Neural crest cell (in vitro differentiated cells): Measurements from ENCODE around the gene FRMD4B. TPM values are rescaled to one million over a fixed set of nuclear protein-coding genes. Genes with fewer than 3 reads are reported as not detected.

ENCODE experiments used
- DNase-seq: peaks from one replicate; pipeline ENCODE4 v3.0.0; 2021; ENCODE audit warnings: low read depth, mixed read lengths, low spot score
- H3K27ac Mint-ChIP-seq: one replicate; pipeline ENCODE4 v1.8.0; 2021; ENCODE audit warnings: mild to moderate bottlenecking, mixed read lengths; ENCODE audit not compliant: unreplicated experiment
- H3K27me3 Mint-ChIP-seq: 2 replicates; pipeline ENCODE4 v1.8.0; 2021; ENCODE audit warnings: low read depth, mild to moderate bottlenecking, mixed read lengths
- H3K36me3 Mint-ChIP-seq: 2 replicates; pipeline ENCODE4 v1.8.0; 2021; ENCODE audit warnings: low read depth, mild to moderate bottlenecking, mixed read lengths
- H3K4me1 Mint-ChIP-seq: 2 replicates; pipeline ENCODE4 v1.8.0; 2021; ENCODE audit warnings: mixed read lengths
- H3K4me3 Mint-ChIP-seq: one replicate; pipeline ENCODE4 v1.8.0; 2021; ENCODE audit warnings: mild to moderate bottlenecking, mixed read lengths
- H3K9me3 Mint-ChIP-seq: 2 replicates; pipeline ENCODE4 v1.8.0; 2021; ENCODE audit warnings: mixed read lengths
- total RNA-seq: library from RNA; stranded (reverse); gene quantifications from 2 replicates; pipeline ENCODE4 v1.2.1, GENCODE V29; 2021
- TF ChIP-seq, protein P1 (sequence below): fragments of 200-600 bp; sonication (generic); conservative IDR thresholded peaks from 2 replicates; pipeline ENCODE4 v1.5.0; 2021; ENCODE audit warnings: antibody characterized with exemption, mild to moderate bottlenecking

The FRMD4B gene
- total RNA-seq, 1 donor from 2014 or later = 17.2 TPM

- Mint-ChIP-seq H3K27ac (no peak overlapping the region), H3K9me3 (no peaks in the 10 kb centered on the region), H3K4me3 (no peak overlapping the region), H3K36me3 (peaks cover 2% of the 10 kb centered on the region), H3K27me3 (no peaks in the 10 kb centered on the region), H3K4me1 (peaks cover 11% of the 10 kb centered on the region)
- DNase-seq = no peak
- TF ChIP-seq, protein P1, sequence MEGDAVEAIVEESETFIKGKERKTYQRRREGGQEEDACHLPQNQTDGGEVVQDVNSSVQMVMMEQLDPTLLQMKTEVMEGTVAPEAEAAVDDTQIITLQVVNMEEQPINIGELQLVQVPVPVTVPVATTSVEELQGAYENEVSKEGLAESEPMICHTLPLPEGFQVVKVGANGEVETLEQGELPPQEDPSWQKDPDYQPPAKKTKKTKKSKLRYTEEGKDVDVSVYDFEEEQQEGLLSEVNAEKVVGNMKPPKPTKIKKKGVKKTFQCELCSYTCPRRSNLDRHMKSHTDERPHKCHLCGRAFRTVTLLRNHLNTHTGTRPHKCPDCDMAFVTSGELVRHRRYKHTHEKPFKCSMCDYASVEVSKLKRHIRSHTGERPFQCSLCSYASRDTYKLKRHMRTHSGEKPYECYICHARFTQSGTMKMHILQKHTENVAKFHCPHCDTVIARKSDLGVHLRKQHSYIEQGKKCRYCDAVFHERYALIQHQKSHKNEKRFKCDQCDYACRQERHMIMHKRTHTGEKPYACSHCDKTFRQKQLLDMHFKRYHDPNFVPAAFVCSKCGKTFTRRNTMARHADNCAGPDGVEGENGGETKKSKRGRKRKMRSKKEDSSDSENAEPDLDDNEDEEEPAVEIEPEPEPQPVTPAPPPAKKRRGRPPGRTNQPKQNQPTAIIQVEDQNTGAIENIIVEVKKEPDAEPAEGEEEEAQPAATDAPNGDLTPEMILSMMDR = no peak
Measured at GRCh38 chr3:69353503-69353902, 32.4 kb downstream of the FRMD4B start.

DNA sequence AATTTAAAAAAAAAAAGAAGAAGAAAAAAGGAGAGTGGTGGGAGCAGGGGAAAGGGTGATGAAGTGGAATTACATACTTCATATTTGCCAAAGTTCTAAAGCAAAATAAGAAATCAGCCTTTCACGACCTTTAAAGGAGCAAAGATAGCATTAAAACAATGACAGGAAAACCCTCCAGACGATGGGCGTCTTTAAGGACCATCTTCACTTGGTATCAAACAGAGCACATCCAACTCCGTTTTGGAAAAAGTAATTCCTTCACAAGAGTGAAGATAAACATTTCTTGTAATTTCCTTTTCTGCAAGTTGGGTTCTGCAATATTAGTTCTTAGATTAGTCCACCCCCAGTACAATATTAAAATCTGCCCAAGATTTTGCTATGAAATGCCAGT, 32.8 kb downstream of the FRMD4B start:
- H3K27me3 Mint-ChIP-seq = no peaks in the 10 kb centered on the region
- H3K4me1 Mint-ChIP-seq = peaks cover 11% of the 10 kb centered on the region
- peaks cover 2% of the 10 kb centered on the region for H3K36me3 Mint-ChIP-seq
- DNase-seq = no peak
- no peak overlapping the region for H3K4me3 Mint-ChIP-seq
- no peaks in the 10 kb centered on the region for H3K9me3 Mint-ChIP-seq
- TF ChIP-seq, protein P1 = no peak
- no peak overlapping the region for H3K27ac Mint-ChIP-seq

- DNase-seq = no peak
- H3K27ac Mint-ChIP-seq = no peak overlapping the region
- peaks cover 2% of the 10 kb centered on the region for H3K9me3 Mint-ChIP-seq
- H3K4me1 Mint-ChIP-seq = peaks cover 11% of the 10 kb centered on the region
- peaks cover 3% of the 10 kb centered on the region for H3K36me3 Mint-ChIP-seq
- no peaks in the 10 kb centered on the region for H3K27me3 Mint-ChIP-seq
- TF ChIP-seq, protein P1 = no peak
- H3K4me3 Mint-ChIP-seq = no peak overlapping the region
Measured at GRCh38 chr3:69352305-69353087, 33.4 kb downstream of the FRMD4B start.

DNA sequence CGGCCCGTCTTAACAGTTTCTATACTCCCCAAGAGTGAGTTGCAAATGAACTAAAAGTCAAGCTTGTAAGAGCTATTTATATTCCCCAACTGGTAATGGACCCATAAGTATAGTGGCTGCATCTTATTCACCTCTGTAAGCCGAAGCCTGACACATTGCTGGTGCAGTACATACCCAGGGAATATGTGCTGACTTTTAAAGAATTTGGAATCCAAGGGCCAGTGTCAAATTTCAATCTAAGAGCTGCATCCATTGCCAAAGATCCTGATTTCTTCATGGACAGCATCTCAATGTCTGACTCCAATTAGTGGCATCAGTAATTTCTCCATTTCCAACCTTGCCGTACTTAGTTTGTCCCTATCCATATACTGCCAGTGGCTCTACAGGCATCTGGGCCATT, 42.0 kb downstream of the FRMD4B start:
- H3K27ac Mint-ChIP-seq = no peak overlapping the region
- H3K27me3 Mint-ChIP-seq = no peaks in the 10 kb centered on the region
- peaks cover 7% of the 10 kb centered on the region for H3K9me3 Mint-ChIP-seq
- H3K4me3 Mint-ChIP-seq = no peak overlapping the region
- H3K4me1 Mint-ChIP-seq = no peaks in the 10 kb centered on the region
- peaks cover 8% of the 10 kb centered on the region for H3K36me3 Mint-ChIP-seq
- TF ChIP-seq, protein P1 = no peak
- DNase-seq = no peak

DNA sequence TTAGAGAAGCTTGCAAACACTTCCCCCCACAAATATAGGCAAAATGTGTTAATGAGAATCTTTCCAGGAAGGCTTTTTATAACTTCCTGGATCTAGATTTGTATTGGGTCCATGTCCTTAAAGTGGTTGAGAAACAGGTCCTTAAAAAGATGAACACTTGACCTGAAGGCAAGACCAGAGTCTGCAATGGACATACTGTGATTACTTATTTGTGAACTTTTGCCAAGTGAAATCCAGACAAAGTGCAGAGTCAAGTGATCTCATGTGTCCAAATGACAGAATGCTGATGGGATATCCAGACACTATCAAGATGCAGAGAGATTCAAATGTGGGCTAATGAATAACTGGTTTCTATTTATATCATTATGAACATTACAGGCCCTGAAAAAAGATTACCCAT, 43.8 kb downstream of the FRMD4B start:
- no peak for DNase-seq
- peaks cover 3% of the 10 kb centered on the region for H3K9me3 Mint-ChIP-seq
- peaks cover 4% of the 10 kb centered on the region for H3K36me3 Mint-ChIP-seq
- no peak overlapping the region for H3K4me3 Mint-ChIP-seq
- no peaks in the 10 kb centered on the region for H3K4me1 Mint-ChIP-seq
- H3K27ac Mint-ChIP-seq = no peak overlapping the region
- H3K27me3 Mint-ChIP-seq = no peaks in the 10 kb centered on the region
- TF ChIP-seq, protein P1 = no peak
